ENCODE measurements around the gene TEKT3.

Gene TEKT3

GRCh38 chr17:15265131-15265530 is 76.3 kb downstream of the TEKT3 start, which contains the start of gene PMP22:
PMP22 (minus strand) TSS chr17:15265326; CDS start chr17:15260727, 4,599 bp downstream.
- DNase-seq (ENCODE audit: low spot score), result peak; percentile 43

GRCh38 chr17:15264542-15264941 is 76.9 kb downstream of the TEKT3 start:
- peak; percentile 40 for DNase-seq (ENCODE audit: low spot score)

- DNase-seq (ENCODE audit: low spot score), result peak; percentile 17
These were observed 77.7 kb downstream of the TEKT3 start for GRCh38 chr17:15263680-15264079.

GRCh38 chr17:15263206-15263579 is 78.2 kb downstream of the TEKT3 start:
- peak; percentile 72 for DNase-seq (ENCODE audit: low spot score)

- peak; percentile 75 for DNase-seq (ENCODE audit: low spot score)
These were observed 78.8 kb downstream of the TEKT3 start for GRCh38 chr17:15262291-15263205.

- DNase-seq (ENCODE audit: low spot score), result peak; percentile 69
These were observed 79.6 kb downstream of the TEKT3 start for GRCh38 chr17:15261802-15262290.

GRCh38 chr17:15261258-15261801 is 80.1 kb downstream of the TEKT3 start:
- DNase-seq (ENCODE audit: low spot score), result peak; percentile 82

GRCh38 chr17:15260376-15261257 is 80.8 kb downstream of the TEKT3 start:
- DNase-seq (ENCODE audit: low spot score), result peak; percentile 94

GRCh38 chr17:15257796-15258512 is 83.4 kb downstream of the TEKT3 start:
- no peak for DNase-seq (ENCODE audit: low spot score)

- DNase-seq (ENCODE audit: low spot score), result peak; percentile 84
These were observed 84.1 kb downstream of the TEKT3 start for GRCh38 chr17:15257258-15257788.

GRCh38 chr17:15256689-15257088 is 84.7 kb downstream of the TEKT3 start:
- no peak for DNase-seq (ENCODE audit: low spot score)

GRCh38 chr17:15255713-15256454 is 85.5 kb downstream of the TEKT3 start:
- DNase-seq (ENCODE audit: low spot score), result no peak

Measured in ecto neural progenitor cell (in vitro differentiated cells).